Hematopoietic multipotent progenitor cell treated with erythropoietin and hydrocortisone succinate and interleukin-3 and kit ligand, for 17 days (in vitro differentiated cells): ENCODE measurements around the gene LECT2.

ENCODE experiments used
- DNase-seq: peaks from one replicate; pipeline ENCODE4 v3.0.0-alpha.2; 2015; ENCODE audit warnings: low spot score

Gene LECT2

DNA sequence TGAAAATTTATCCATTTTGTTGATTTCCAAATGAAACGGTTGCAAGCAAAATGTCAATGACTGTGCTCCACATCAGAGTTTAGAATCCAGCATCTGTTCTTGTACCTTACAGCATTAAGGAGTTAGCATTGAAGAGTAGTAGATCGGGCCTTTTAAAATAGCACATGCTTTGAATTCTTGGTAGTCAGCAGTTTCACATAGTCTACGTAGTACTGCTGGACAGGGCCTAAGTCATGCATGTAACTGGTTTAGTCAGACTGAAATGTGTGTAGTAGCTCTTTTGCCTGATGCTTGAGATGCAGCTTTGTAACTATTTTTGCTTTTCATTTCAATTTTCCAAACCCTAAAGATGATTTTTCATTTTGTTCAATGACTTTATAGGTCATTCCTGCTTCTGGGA lies 19.8 kb downstream of the LECT2 start:
- DNase-seq: no peak

DNA sequence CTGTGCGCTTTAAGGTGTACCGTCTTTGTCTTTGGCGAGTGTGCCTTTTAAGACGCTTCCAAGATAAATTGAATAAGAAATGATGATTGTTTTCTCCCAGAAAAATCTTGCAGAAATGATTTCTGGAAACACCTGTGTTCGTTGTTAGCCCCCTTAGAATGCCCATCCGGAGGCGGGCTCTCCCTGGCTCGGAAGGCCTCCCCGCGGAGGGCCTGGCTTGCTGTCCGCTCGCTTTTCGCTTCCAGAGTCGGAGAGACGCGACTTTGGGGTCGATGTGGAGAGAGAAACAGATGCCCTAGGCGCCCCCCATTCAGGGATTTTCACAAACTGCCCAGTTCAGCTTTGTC lies 23.9 kb downstream of the LECT2 start:
- no peak for DNase-seq

DNA sequence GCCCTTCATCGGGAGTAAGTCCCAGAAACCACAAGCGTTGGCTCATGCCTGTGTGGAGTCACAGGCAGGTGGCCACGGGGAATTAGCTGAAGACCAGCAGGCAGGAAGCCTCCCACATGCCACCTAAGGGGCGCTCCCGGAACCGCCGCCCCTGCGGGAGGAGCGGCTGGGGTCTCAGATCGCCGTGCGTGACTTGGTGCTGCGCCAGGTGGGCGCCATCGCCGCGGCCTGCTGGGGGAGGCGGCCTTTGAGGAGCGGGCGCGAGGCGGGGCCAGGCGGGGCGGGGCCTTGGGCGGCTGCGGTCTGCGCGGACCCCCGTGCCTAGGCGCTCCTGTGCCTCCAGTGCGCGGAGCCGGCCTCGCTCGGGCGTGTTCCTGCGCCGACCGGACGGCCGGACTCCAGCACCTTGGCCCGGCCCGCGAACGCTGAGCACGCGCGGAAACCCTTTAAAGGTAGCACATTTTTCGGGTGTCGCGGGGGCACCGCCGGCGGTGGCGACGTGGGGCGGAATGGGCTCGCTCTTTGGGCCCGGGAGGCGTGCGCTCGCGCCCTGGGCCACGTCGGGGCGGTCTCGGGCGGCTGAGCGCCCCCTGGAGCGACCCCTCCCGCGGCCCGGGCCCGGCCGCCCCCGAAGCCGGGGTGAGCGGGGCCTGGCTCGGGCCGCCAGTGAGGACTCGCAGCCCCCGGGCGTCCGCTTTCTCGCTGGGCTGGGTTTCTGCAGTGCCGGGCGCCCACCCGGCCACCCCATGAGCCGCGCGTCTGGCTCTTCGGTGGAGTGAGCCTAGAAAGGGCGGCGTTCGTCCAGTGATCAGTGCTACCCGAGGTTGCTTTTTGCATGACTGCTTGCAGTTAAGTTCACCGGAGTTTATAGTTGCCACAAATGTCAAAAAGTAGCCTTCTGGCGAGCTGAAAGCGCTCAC lies 24.5 kb downstream of the LECT2 start:
- no peak for DNase-seq

GRCh38 chr5:135921388-135921787 lies 33.4 kb downstream of the LECT2 start:
- no peak for DNase-seq

- no peak for DNase-seq
These were observed 34.6 kb downstream of the LECT2 start for GRCh38 chr5:135920199-135920598.

GRCh38 chr5:135916638-135917263 lies 38.0 kb downstream of the LECT2 start:
- DNase-seq: no peak

DNA sequence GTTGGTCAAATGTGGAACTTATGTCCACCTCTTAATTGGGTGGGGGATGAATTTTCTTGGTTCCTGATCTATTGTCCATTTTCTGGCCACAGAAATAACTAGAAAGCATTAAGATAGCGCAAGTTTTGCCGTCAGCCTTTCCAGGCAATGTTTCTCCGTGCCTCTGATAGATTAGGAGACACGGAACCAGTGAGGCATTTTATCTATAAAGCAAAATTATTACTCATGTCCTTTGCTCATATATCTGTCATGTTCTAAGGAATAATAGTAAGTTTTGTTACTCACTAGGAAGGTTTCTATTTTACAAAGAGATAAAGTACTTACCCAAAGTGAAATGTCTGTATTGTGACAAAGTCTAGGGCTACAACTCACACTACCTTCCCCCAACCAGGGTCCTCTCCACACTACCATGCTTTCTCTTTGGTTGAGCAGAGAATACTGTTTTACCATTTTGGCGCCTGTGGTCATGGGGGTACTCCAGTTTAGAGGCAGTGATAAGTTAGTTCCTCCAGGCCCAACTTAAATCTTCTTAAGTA lies 39.2 kb downstream of the LECT2 start:
- no peak for DNase-seq

DNA sequence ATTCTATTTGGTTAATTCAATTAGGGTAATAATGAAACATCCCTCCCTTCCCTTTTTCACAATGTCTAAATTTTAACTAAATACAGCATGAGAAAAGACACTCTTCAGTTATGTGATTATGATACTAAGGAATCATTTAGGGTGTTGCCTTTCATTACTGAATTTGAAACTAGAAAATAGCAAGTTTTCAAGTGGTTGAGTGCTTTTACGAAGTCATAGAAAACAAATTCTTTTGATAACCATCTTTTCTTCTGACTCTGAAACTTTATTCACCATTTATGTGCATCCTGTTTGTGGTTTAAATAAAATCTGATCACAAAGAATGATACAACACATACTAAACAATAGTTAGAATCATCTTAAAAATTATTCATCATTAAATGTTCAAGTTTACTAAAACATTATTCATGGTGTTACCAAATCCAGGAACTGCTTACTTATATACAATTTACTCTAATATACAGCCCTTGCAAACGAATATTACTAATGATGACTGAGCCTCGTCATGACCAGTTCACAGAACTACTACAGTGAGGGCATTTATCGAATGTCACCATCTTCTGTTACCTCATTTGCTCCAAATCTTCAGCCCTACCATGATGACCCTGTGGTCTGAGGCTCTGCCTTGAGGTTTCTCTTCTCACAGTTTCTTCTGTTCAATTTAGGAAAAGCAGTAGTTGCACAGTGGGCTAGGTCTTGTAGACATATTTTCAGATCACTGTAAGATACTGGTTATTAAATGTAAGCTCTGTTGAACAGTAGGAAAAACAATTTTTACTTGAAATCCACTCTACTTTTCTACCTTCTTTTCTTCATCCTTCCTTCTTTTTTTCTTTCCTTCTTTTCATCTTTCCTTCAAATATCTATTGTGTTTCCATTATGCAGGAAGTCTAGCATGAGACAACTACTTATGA lies 40.8 kb downstream of the LECT2 start:
- DNase-seq: no peak

DNA sequence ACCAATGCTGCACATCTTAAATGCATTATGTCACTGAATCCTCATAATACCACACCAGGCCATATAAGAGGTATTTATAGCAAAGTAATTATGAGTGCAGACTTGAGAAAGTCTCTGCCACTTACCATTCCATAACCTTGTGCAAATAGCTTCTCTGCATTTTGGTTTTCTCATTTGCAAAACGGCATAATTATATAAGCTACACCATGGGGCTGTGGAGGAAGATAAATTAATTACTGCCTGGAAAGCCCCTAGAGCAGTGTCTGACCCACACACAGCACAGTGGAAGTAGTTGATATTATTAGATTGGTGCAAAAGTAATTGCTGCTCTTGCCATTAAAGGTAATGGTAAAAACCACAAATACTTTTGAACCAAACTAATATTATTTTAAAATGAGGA lies 49.6 kb downstream of the LECT2 start:
- DNase-seq: no peak

DNA sequence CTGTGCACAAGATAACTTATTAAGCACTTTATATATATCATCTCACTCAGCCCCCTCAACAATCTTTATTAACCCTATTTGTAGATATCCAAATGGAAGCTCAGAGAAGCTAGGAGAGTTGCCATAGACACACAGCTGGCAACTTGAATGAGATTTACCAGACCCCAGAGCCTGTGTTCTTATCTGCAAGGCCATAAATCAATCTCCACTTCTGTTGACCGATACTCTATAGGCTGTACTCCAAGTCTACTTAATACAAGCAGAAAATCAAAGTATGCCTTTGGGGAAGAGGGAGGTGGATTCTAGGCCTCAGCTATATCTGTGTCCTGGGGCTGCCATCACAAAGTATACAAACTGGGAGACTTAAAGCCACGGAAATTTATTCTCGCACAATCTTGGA lies 53.1 kb downstream of the LECT2 start:
- DNase-seq: no peak

GRCh38 chr5:135900276-135900675 lies 54.5 kb downstream of the LECT2 start:
- no peak for DNase-seq

GRCh38 chr5:135898651-135899050 lies 56.1 kb downstream of the LECT2 start:
- no peak for DNase-seq
